ACC112 (cell line): Measurements from ENCODE around the gene HELLS.
"Not testable (repeated sequence)": the region's sequence is repeated elsewhere in the genome, so short reads cannot be mapped to it uniquely, and the experiment has no call there.

Experiments
- H2AFZ ChIP-seq: fragments of 200-600 bp; sonication (generic); one replicate; pipeline ENCODE4 v1.6.0; 2017; ENCODE audit warnings: antibody characterized with exemption, low read length; ENCODE audit not compliant: unreplicated experiment
- H3K27ac ChIP-seq: fragments of 200-600 bp; sonication (generic); 2 replicates; pipeline ENCODE4 v1.5.1; 2014; ENCODE audit warnings: low read depth, mild to moderate bottlenecking, antibody characterized with exemption, low read length, moderate library complexity
- H3K27me3 ChIP-seq: fragments of 200-600 bp; sonication (generic); 2 replicates; pipeline ENCODE4 v1.6.1; 2014; ENCODE audit warnings: mild to moderate bottlenecking, antibody characterized with exemption, low read length, moderate library complexity, mixed read lengths; ENCODE audit not compliant: insufficient read depth
- H3K36me3 ChIP-seq: fragments of 200-600 bp; sonication (generic); 2 replicates; pipeline ENCODE4 v1.6.1; 2016; ENCODE audit warnings: mild to moderate bottlenecking, antibody characterized with exemption, low read length, moderate library complexity, mixed read lengths; ENCODE audit not compliant: insufficient read depth
- H3K4me1 ChIP-seq: fragments of 200-600 bp; sonication (generic); one replicate; pipeline ENCODE4 v1.6.1; 2016; ENCODE audit warnings: low read length, mixed read lengths; ENCODE audit not compliant: insufficient read depth, unreplicated experiment, control insufficient read depth
- H3K4me3 ChIP-seq: fragments of 200-600 bp; sonication (generic); 2 replicates; pipeline ENCODE4 v1.5.1; 2014; ENCODE audit warnings: mild to moderate bottlenecking, low read depth, low read length
- H3K79me2 ChIP-seq: fragments of 200-600 bp; sonication (generic); one replicate; pipeline ENCODE4 v1.6.0; 2016; ENCODE audit warnings: low read length; ENCODE audit not compliant: control insufficient read depth, unreplicated experiment, insufficient read depth

HELLS gene

DNA sequence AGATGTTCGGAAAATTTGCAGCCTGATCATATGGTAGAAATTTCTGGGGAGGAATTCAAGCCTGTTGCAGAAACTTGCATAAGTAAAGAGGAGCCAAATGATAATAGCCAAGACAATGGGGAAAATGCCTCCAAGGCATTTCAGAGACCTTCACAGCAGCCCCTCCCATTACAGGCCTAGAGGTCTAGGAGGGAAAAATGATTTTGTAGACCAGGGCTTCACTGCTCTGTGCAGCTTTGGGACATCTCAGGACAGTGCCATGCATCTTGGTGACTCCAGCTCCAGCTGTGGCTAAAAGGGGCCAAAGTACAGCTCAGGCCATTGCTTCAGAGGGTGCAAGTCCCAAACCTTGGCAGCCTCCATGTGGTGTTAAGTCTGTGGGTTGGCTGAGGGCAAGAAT is 87.4 kb downstream of the HELLS start:
- Histone ChIP-seq H3K4me3 (no peak overlapping the region), H3K79me2 (no peaks in the 10 kb centered on the region), H2AFZ (no peak overlapping the region), H3K27ac (no peak overlapping the region), H3K36me3 (no peaks in the 10 kb centered on the region), H3K4me1 (no peaks in the 10 kb centered on the region), H3K27me3 (no peaks in the 10 kb centered on the region)

DNA sequence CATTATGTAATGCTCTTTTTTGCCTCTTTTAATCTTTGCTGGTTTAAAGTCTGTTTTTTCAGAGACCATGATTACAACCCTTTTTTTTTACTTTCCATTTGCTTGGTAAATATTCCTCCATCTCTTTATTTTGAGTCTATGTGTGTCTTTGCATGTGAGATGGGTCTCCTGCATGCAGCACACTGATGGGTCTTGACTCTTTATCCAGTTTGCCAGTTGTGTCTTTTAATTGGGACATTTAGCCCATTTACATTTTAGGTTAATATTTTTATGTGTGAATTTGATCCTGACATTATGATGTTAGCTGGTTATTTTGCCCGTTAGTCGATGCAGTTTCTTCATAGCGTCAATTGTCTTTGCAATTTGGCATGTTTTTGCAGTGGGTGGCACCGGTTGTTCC is 92.5 kb downstream of the HELLS start:
- H3K79me2 ChIP-seq, H3K27ac ChIP-seq, H3K27me3 ChIP-seq, H3K36me3 ChIP-seq, H2AFZ ChIP-seq, H3K4me3 ChIP-seq, H3K4me1 ChIP-seq: not testable (repeated sequence)

DNA sequence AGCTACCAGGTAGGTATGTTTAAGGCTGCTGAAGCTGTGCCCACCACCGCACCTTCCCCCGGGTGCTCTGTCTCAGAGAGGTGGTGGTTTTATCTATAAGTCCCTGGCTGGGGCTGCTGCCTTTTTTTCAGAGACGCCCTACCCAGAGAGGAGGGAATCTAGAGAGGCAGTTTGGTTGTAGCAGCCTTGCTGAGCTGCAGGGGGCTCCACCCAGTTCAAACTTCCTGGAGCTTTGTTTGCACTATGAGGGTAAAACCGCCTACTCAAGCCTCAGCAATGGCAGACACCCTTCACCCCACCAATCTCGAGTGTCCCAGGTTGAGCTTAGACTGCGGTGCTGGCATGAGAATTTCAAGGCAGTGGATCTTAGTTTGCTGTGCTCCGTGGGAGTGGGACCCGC is 94.3 kb downstream of the HELLS start:
- no peak overlapping the region for H3K4me3 ChIP-seq
- H2AFZ ChIP-seq = no peak overlapping the region
- no peak overlapping the region for H3K27ac ChIP-seq
- no peaks in the 10 kb centered on the region for H3K79me2 ChIP-seq
- H3K4me1 ChIP-seq = peaks cover 5% of the 10 kb centered on the region
- H3K27me3 ChIP-seq = no peaks in the 10 kb centered on the region
- no peaks in the 10 kb centered on the region for H3K36me3 ChIP-seq

DNA sequence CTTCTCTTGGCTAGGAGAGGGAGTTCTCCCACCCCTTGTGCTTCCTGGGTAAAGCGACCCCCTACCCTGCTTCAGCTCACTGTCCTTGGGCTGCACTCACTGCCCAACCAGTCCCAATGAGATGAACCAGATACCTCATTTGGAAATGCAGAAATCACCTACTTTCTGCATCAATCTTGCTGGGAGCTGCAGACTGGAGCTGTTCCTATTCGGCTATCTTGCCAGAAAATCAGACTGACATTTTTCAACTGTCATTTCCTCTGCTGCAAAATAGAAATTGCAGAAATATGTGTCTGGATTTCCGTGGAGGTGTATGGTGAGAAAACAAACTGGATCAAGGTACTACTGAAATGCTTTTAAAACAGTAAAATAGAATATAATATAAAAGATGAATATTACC is 95.0 kb downstream of the HELLS start:
- Histone ChIP-seq H3K27ac (no peak overlapping the region), H3K36me3 (no peaks in the 10 kb centered on the region), H3K79me2 (no peaks in the 10 kb centered on the region)

DNA sequence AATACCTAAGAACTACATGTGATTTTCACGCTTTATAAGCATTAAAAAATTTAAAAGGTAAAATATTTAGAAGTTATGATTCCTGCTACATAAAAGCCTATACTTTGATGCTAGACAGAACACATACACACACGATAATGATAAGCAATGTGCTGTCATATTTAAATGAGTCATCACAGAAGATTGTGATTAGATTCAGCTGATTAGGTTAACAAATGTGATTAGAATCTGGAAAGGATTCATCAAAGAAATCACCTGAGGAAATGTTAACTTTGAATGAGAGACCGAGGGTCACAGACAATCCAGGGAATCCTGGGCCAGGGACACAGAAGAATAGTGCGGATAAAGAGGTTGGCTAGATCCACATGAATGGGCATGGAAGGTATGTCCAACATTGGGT is 95.9 kb downstream of the HELLS start:
- no peaks in the 10 kb centered on the region for H3K36me3 ChIP-seq
- H3K27me3 ChIP-seq = no peaks in the 10 kb centered on the region
- H2AFZ ChIP-seq = no peak overlapping the region
- H3K79me2 ChIP-seq = no peaks in the 10 kb centered on the region
- no peak overlapping the region for H3K27ac ChIP-seq
- H3K4me3 ChIP-seq = no peak overlapping the region
- H3K4me1 ChIP-seq = peaks cover 5% of the 10 kb centered on the region

More for the DNA sequence above, 95.0 kb downstream of the HELLS start:
- no peak overlapping the region for H3K4me3 ChIP-seq
- no peak overlapping the region for H2AFZ ChIP-seq
- no peaks in the 10 kb centered on the region for H3K27me3 ChIP-seq
- H3K4me1 ChIP-seq = peaks cover 5% of the 10 kb centered on the region

DNA sequence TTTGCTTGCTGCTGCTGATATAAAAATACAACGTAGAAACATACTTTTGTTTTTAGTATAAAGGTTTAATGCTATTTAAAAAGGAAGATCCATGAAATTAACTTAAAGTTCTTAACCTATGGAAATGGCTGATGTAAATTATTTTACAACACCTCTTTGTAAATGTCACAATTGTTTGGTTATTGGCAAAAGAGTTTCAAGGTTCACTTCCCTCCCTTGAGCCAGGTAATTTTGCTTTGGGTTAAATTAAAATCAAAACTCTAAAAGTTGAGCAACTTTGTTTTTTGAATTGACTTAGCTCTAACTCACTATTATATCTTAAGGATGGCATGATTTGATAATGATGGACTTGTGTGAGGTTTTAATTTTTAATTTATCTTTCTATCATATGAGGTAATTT is 98.8 kb downstream of the HELLS start:
- no peak overlapping the region for H3K27ac ChIP-seq
- H3K79me2 ChIP-seq = no peaks in the 10 kb centered on the region
- peaks cover 5% of the 10 kb centered on the region for H3K4me1 ChIP-seq
- H2AFZ ChIP-seq = no peak overlapping the region
- H3K27me3 ChIP-seq = no peaks in the 10 kb centered on the region
- no peaks in the 10 kb centered on the region for H3K36me3 ChIP-seq
- H3K4me3 ChIP-seq = no peak overlapping the region

DNA sequence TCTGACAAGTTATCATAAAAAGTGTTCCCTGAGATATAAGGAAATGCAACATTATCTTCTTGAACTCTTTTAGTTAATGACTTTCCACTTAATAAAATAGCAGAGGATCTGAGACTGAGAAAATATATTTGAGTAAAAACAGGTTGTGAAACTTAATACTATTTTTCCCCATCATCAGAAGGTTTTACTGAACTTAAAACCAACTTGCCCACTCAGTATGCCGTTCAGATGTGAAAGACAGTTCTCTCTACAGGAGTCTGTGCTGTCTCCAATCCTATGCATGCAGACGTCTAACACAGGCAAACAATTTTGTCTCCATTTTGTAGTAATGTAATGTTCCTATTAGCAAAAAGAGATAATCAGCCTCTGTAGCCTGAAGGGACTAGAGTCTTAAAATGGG is 99.7 kb downstream of the HELLS start:
- Histone ChIP-seq H2AFZ (no peak overlapping the region), H3K27ac (no peak overlapping the region), H3K79me2 (no peaks in the 10 kb centered on the region), H3K4me1 (peaks cover 5% of the 10 kb centered on the region), H3K27me3 (no peaks in the 10 kb centered on the region), H3K36me3 (no peaks in the 10 kb centered on the region), H3K4me3 (no peak overlapping the region)
